GM12878 (cell line): ENCODE measurements around the gene TCF12. TPM values are rescaled to one million over a fixed set of nuclear protein-coding genes. Genes with fewer than 3 reads are reported as not detected.

ENCODE experiments used
- ATAC-seq: fragments of 200-7000 bp; cut with Tn5 transposase; 3 replicates; pipeline ENCODE4 v1.9.1; 2020; ENCODE audit warnings: mild to moderate bottlenecking, moderate library complexity
- BruUV-seq: library from RNA; stranded (reverse); fragments of 400-500 nt; replicated peaks from 2 replicates; lab custom pipeline; 2021; lab: Mats Ljungman, UMichigan
- CTCF ChIA-PET: fragments of 300-600 bp; sonication (Branson Sonifier 250); formaldehyde crosslinking; extraction: SDS; loops from one replicate; lab custom pipeline; 2021; ENCODE audit warnings: inconsistent platforms; lab: Yijun Ruan, JAX
- POLR2A ChIA-PET: fragments of 350-600 bp; formaldehyde crosslinking; extraction: SDS; loops from one replicate; lab custom pipeline; 2021; ENCODE audit warnings: inconsistent platforms; lab: Charles Lee
- RAD21 ChIA-PET: fragments of 300-600 bp; sonication (Branson Sonifier 250); formaldehyde crosslinking; loops from one replicate; lab custom pipeline; 2023; ENCODE audit warnings: antibody characterized with exemption; ENCODE audit not compliant: unreplicated experiment; lab: Charles Lee
- SMC1A ChIA-PET: fragments of 300-600 bp; sonication (Branson Sonifier 250); formaldehyde crosslinking; loops from one replicate; lab custom pipeline; 2023; ENCODE audit not compliant: unreplicated experiment, uncharacterized antibody; lab: Charles Lee
- DNase-seq: peaks from one replicate; pipeline ENCODE4 v3.0.0-alpha.2; 2011; ENCODE audit warnings: low read depth, low spot score
- FAIRE-seq: peaks from 3 replicates; lab custom pipeline; 2011; peaks lifted over from hg19 to GRCh38; lab: Jason Lieb, UNC
- H2AFZ ChIP-seq: 2 replicates; pipeline ENCODE4 v1.6.0; 2011; ENCODE audit warnings: low read depth, low read length, control low read depth; ENCODE audit not compliant: control insufficient read depth
- H3K27ac ChIP-seq: 2 replicates; pipeline ENCODE4 v1.5.1; 2011; ENCODE audit warnings: control low read depth; ENCODE audit not compliant: control insufficient read depth, insufficient read depth
- H3K27me3 ChIP-seq, 2 experiments: replicated peaks in 1 of 2; 2 replicates each; pipeline versions ENCODE4 v1.6.0 to v1.6.1; 2011; ENCODE audit warnings: low read length in 1 of 2; ENCODE audit not compliant: control insufficient read depth in 2 of 2, insufficient read depth in 2 of 2
- H3K36me3 ChIP-seq, 2 experiments: 2 replicates each; pipeline ENCODE4 v1.5.1; 2011; ENCODE audit warnings: low read length in 1 of 2; ENCODE audit not compliant: control insufficient read depth in 2 of 2, insufficient read depth in 2 of 2
- H3K4me1 ChIP-seq: 2 replicates; pipeline ENCODE4 v1.6.1; 2011; ENCODE audit warnings: mild to moderate bottlenecking, low read length, moderate library complexity, mixed read lengths; ENCODE audit not compliant: control insufficient read depth, insufficient read depth
- H3K4me2 ChIP-seq: 2 replicates; pipeline ENCODE4 v1.6.0; 2011; ENCODE audit warnings: control low read depth; ENCODE audit not compliant: control insufficient read depth, insufficient read depth
- H3K4me3 ChIP-seq: fragments of 200-600 bp; sonication (generic); 2 replicates; pipeline ENCODE4 v1.5.1; 2016
- H3K79me2 ChIP-seq: 2 replicates; pipeline ENCODE4 v1.6.0; 2011; ENCODE audit warnings: low read length; ENCODE audit not compliant: control insufficient read depth, insufficient read depth
- H3K9ac ChIP-seq: 2 replicates; pipeline ENCODE4 v1.8.0; 2011; ENCODE audit warnings: low read length, control low read depth, mixed read lengths; ENCODE audit not compliant: control insufficient read depth, insufficient read depth
- H3K9me3 ChIP-seq: replicated peaks from 3 replicates; pipeline ENCODE4 v1.5.1; 2011; ENCODE audit warnings: mild to moderate bottlenecking, low read length; ENCODE audit not compliant: control insufficient read depth, insufficient read depth
- H4K20me1 ChIP-seq: 2 replicates; pipeline ENCODE4 v1.6.0; 2011; ENCODE audit not compliant: control insufficient read depth, insufficient read depth
- CHD2 ChIP-seq: IDR thresholded peaks from 2 replicates; pipeline ENCODE4 v1.6.1; 2011; ENCODE audit warnings: low read depth, low read length, improper control_type of control experiment, borderline replicate concordance
- CHD4 ChIP-seq: fragments of 200-600 bp; sonication (generic); IDR thresholded peaks from 2 replicates; pipeline ENCODE4 v1.6.1; 2016; ENCODE audit warnings: mild to moderate bottlenecking
- LARP7 ChIP-seq: fragments of 450-650 bp; IDR thresholded peaks from 2 replicates; pipeline ENCODE4 v1.6.1; 2017; ENCODE audit warnings: mild to moderate bottlenecking
- MEF2B ChIP-seq: fragments of 450-650 bp; IDR thresholded peaks from 2 replicates; pipeline ENCODE4 v1.6.1; 2018; ENCODE audit warnings: mild to moderate bottlenecking, moderate library complexity; ENCODE audit not compliant: partially characterized antibody, poor library complexity, severe bottlenecking
- MTA2 ChIP-seq: fragments of 450-650 bp; IDR thresholded peaks from 2 replicates; pipeline ENCODE4 v1.6.1; 2016; ENCODE audit warnings: low read depth, mild to moderate bottlenecking, moderate library complexity
- NFIC ChIP-seq: IDR thresholded peaks from 2 replicates; pipeline ENCODE4 v1.6.1; 2012; ENCODE audit warnings: low read depth, mild to moderate bottlenecking, inconsistent platforms, low read length, moderate library complexity
- SMAD5 ChIP-seq: IDR thresholded peaks from 2 replicates; pipeline ENCODE4 v1.6.1; 2016; ENCODE audit warnings: antibody characterized with exemption, low read depth
- SUPT20H ChIP-seq: IDR thresholded peaks from 2 replicates; pipeline ENCODE4 v1.6.1; 2011; ENCODE audit warnings: low read depth, mild to moderate bottlenecking, low read length, moderate library complexity, borderline replicate concordance; ENCODE audit not compliant: control insufficient read depth
- YBX1 ChIP-seq: fragments of 450-650 bp; IDR thresholded peaks from 2 replicates; pipeline ENCODE4 v1.6.1; 2016; ENCODE audit warnings: antibody characterized with exemption
- WGBS: methylation state at CpG from one replicate; pipeline ENCODE4 v1.1.6; 2016; ENCODE audit warnings: low lambda C conversion rate; ENCODE audit not compliant: insufficient replicate concordance, insufficient coverage; ENCODE audit errors: missing lambda C conversion rate; 5-methylcytosine and 5-hydroxymethylcytosine counted together
- in situ Hi-C: fragments of 300-500 bp; cut with MboI; formaldehyde crosslinking; loops from 9 replicates; pipeline ENCODE4 v1.14.3; 2018; ENCODE audit warnings: mixed read lengths
- intact Hi-C: fragments of 100-400 bp; cut with micrococcal nuclease; formaldehyde crosslinking; loops from one replicate; pipeline ENCODE4 v1.14.2; 2022; ENCODE audit not compliant: unreplicated experiment
- polyA plus RNA-seq, 11 experiments: library from polyadenylated mRNA; depleted of rRNA in 4 of 11; unstranded in 6 of 11; stranded (reverse) in 5 of 11; fragments of >200 nt; fragmentation: Nextera tagmentation in 4 of 11; fragmentation: Illumina TruSeq in 1 of 11; extraction: Ambion mirVana in 4 of 11; extraction: Trizol in 1 of 11; gene quantifications; 1 replicate in 1 of 11; 2 replicates in 10 of 11; pipeline versions ENCODE4 v1.2.1 to v1.2.3, GENCODE V29; 2011 to 2016; ENCODE audit warnings: inconsistent platforms in 2 of 11, missing spikeins in 2 of 11, low read depth in 1 of 11
- total RNA-seq, 4 experiments: library from RNA; depleted of rRNA in 3 of 4; stranded (reverse); fragments of >200 nt in 3 of 4; fragmentation: Illumina TruSeq in 1 of 4; extraction: Trizol in 1 of 4; gene quantifications; 2 replicates each; pipeline versions ENCODE4 v1.2.1 to v1.2.3, GENCODE V29; 2013 to 2021
- TF ChIP-seq, protein P1 (sequence below): fragments of 450-650 bp; IDR thresholded peaks from 2 replicates; pipeline ENCODE4 v1.6.1; 2018; ENCODE audit warnings: mild to moderate bottlenecking, low read depth, moderate library complexity; ENCODE audit not compliant: partially characterized antibody
- TF ChIP-seq, protein P2 (sequence below), 3 experiments: IDR thresholded peaks in 2 of 3; conservative IDR thresholded peaks in 1 of 3; 2 replicates each; pipeline ENCODE4 v1.5.1; 2011; ENCODE audit warnings: low read depth in 3 of 3, low read length in 3 of 3, mild to moderate bottlenecking in 3 of 3, control low read depth in 2 of 3, moderate library complexity in 2 of 3, inconsistent platforms in 1 of 3, mixed read lengths in 1 of 3; ENCODE audit not compliant: control insufficient read depth in 2 of 3, insufficient read depth in 1 of 3; ENCODE audit errors: extremely low read depth in 1 of 3
- TF ChIP-seq, protein P3 (sequence below): IDR thresholded peaks from 2 replicates; pipeline ENCODE4 v1.6.1; 2012; ENCODE audit warnings: improper control_type of control experiment, low read depth, low read length; ENCODE audit not compliant: insufficient replicate concordance
- TF ChIP-seq, protein P4 (sequence below): IDR thresholded peaks from 2 replicates; pipeline ENCODE4 v1.6.1; 2011; ENCODE audit warnings: borderline replicate concordance, low read depth, mild to moderate bottlenecking, moderate library complexity, mixed read lengths, low read length; ENCODE audit not compliant: insufficient read depth; ENCODE audit errors: extremely low read length

Gene TCF12
- total and polyA plus RNA-seq, 10 of the 15 experiments (the other 5 are each of a cell fraction or from before 2014, with no cell fraction given), result 8.2 to 70.9 (median 49.5) TPM

DNA sequence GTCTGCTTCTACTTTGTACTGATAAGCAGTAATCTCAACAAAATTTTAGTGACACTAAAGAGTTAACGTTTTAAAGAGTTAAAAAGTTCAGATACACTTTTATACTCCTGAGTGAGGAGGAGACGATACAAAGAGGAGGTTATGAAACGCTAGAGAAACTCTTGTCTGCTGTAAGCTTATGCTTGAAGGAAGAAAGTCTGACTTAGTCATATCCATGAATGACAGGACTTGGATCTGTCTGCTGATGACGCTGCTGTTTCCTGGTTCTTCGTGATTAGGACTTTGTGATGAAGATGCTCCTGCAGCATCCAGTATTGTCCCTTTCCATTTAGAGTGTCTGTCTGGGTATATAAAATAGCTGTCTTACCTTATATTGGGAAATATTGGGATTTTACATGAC lies 15.8 kb downstream of the TCF12 start:
- DNase-seq, result no peak
- no peak overlapping the region for H3K4me3 ChIP-seq
- BruUV-seq, result no TSS peak
- WGBS, result 97% methylated on average over 5 of the region's 5 CpGs
- H3K9me3 ChIP-seq, result peaks cover 2% of the 10 kb centered on the region
- no peaks in the 10 kb centered on the region for H4K20me1 ChIP-seq
- H3K4me2 ChIP-seq, result no peak overlapping the region
- no peak overlapping the region for H2AFZ ChIP-seq
- ChIA-PET SMC1A (interaction anchor here (0.8 to 1.1 kb wide), 3 partner anchors 12 to 161 kb away, joined by 3 read pairs; no protein-coding TSS in a partner anchor), RAD21 (no interaction called here), CTCF (interaction anchor here (0.9 to 1.5 kb wide), 3 partner anchors 9 to 506 kb away, joined by 3 to 5 read pairs (median 3); no protein-coding TSS in a partner anchor), POLR2A (no interaction called here)
- H3K4me1 ChIP-seq, result peaks cover 7% of the 10 kb centered on the region; the same call in 1 of the 2 replicates
- ATAC-seq, result no peak
- no peak for FAIRE-seq
- H3K9ac ChIP-seq, result no peak overlapping the region
- intact Hi-C loops (no loop called here), in situ Hi-C loops (no loop called here)
- H3K79me2 ChIP-seq, result peaks cover 33% of the 10 kb centered on the region
- no peak overlapping the region for H3K27ac ChIP-seq
- TF ChIP-seq, protein P1, sequence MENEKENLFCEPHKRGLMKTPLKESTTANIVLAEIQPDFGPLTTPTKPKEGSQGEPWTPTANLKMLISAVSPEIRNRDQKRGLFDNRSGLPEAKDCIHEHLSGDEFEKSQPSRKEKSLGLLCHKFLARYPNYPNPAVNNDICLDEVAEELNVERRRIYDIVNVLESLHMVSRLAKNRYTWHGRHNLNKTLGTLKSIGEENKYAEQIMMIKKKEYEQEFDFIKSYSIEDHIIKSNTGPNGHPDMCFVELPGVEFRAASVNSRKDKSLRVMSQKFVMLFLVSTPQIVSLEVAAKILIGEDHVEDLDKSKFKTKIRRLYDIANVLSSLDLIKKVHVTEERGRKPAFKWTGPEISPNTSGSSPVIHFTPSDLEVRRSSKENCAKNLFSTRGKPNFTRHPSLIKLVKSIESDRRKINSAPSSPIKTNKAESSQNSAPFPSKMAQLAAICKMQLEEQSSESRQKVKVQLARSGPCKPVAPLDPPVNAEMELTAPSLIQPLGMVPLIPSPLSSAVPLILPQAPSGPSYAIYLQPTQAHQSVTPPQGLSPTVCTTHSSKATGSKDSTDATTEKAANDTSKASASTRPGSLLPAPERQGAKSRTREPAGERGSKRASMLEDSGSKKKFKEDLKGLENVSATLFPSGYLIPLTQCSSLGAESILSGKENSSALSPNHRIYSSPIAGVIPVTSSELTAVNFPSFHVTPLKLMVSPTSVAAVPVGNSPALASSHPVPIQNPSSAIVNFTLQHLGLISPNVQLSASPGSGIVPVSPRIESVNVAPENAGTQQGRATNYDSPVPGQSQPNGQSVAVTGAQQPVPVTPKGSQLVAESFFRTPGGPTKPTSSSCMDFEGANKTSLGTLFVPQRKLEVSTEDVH, result no peak
- TF ChIP-seq, protein P2, sequence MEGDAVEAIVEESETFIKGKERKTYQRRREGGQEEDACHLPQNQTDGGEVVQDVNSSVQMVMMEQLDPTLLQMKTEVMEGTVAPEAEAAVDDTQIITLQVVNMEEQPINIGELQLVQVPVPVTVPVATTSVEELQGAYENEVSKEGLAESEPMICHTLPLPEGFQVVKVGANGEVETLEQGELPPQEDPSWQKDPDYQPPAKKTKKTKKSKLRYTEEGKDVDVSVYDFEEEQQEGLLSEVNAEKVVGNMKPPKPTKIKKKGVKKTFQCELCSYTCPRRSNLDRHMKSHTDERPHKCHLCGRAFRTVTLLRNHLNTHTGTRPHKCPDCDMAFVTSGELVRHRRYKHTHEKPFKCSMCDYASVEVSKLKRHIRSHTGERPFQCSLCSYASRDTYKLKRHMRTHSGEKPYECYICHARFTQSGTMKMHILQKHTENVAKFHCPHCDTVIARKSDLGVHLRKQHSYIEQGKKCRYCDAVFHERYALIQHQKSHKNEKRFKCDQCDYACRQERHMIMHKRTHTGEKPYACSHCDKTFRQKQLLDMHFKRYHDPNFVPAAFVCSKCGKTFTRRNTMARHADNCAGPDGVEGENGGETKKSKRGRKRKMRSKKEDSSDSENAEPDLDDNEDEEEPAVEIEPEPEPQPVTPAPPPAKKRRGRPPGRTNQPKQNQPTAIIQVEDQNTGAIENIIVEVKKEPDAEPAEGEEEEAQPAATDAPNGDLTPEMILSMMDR (IDR thresholded peaks at IDR 0.05 in 2 of 3, conservative IDR thresholded peaks at IDR 0.05 in 1 of 3; ENCODE audit: control insufficient read depth in 2 of 3, extremely low read depth in 1 of 3, insufficient read depth in 1 of 3, low read depth in 3 of 3, low read length in 3 of 3), result no peak
- TF ChIP-seq MTA2, result no peak
- no peak for TF ChIP-seq NFIC
- TF ChIP-seq CHD2, result no peak
- TF ChIP-seq, protein P3, sequence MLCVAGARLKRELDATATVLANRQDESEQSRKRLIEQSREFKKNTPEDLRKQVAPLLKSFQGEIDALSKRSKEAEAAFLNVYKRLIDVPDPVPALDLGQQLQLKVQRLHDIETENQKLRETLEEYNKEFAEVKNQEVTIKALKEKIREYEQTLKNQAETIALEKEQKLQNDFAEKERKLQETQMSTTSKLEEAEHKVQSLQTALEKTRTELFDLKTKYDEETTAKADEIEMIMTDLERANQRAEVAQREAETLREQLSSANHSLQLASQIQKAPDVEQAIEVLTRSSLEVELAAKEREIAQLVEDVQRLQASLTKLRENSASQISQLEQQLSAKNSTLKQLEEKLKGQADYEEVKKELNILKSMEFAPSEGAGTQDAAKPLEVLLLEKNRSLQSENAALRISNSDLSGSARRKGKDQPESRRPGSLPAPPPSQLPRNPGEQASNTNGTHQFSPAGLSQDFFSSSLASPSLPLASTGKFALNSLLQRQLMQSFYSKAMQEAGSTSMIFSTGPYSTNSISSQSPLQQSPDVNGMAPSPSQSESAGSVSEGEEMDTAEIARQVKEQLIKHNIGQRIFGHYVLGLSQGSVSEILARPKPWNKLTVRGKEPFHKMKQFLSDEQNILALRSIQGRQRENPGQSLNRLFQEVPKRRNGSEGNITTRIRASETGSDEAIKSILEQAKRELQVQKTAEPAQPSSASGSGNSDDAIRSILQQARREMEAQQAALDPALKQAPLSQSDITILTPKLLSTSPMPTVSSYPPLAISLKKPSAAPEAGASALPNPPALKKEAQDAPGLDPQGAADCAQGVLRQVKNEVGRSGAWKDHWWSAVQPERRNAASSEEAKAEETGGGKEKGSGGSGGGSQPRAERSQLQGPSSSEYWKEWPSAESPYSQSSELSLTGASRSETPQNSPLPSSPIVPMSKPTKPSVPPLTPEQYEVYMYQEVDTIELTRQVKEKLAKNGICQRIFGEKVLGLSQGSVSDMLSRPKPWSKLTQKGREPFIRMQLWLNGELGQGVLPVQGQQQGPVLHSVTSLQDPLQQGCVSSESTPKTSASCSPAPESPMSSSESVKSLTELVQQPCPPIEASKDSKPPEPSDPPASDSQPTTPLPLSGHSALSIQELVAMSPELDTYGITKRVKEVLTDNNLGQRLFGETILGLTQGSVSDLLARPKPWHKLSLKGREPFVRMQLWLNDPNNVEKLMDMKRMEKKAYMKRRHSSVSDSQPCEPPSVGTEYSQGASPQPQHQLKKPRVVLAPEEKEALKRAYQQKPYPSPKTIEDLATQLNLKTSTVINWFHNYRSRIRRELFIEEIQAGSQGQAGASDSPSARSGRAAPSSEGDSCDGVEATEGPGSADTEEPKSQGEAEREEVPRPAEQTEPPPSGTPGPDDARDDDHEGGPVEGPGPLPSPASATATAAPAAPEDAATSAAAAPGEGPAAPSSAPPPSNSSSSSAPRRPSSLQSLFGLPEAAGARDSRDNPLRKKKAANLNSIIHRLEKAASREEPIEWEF, result no peak
- no peak for TF ChIP-seq LARP7
- TF ChIP-seq SUPT20H, result no peak
- no peak for TF ChIP-seq SMAD5
- no peak for TF ChIP-seq YBX1
- TF ChIP-seq, protein P4, sequence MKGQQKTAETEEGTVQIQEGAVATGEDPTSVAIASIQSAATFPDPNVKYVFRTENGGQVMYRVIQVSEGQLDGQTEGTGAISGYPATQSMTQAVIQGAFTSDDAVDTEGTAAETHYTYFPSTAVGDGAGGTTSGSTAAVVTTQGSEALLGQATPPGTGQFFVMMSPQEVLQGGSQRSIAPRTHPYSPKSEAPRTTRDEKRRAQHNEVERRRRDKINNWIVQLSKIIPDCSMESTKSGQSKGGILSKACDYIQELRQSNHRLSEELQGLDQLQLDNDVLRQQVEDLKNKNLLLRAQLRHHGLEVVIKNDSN, result no peak
- no peak for TF ChIP-seq MEF2B
- no peak for TF ChIP-seq CHD4
- H3K27me3 ChIP-seq, result no peaks in the 10 kb centered on the region
- H3K36me3 ChIP-seq, result no peaks in the 10 kb centered on the region
